ENCODE measurements around the gene SP5.
A peak's percentile ranks its signal among the peaks of the same experiment; 100 is the strongest.
"Not testable (repeated sequence)": the region's sequence is repeated elsewhere in the genome, so short reads cannot be mapped to it uniquely, and the experiment has no call there.

SP5 gene

DNA sequence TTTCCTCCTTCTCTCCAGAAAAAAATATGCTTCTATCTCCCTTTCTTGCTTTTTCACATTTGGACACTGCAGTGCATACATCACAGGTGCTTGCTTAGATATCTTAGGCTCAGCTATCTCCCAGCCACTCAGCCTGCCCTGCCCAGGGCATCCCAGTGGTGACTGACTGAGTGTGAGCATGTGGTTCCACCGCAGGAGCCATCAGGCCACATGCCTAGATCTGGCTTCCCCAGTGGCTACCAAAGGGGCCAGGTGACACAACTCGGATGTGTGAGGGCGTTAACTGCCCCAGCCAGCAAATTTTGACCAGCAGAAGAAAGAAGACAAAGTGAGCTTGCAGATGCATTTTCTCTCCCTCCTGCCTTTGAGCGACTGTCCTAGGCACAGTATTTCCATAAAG, 25.5 kb downstream of the SP5 start:
- no peak for DNase-seq

DNA sequence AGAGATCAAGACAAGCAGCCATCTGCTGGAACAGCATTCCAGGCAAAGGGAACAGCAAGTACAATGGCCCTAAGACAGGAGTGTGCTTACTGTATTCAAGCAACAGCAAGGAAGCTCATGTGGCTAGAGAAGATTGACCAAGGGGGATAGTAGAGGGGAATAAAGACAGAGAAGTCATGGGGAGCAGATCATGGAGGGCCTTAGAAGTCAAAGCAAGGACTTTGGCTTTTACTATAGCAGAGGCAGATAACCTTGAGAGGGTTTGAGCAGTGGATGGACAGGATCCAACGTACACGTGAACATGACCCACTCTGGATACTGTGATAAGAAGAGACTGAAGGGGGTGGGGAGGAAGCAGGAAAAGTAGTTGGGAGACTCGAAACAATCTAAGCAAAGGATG, 26.9 kb downstream of the SP5 start:
- DNase-seq: no peak

DNA sequence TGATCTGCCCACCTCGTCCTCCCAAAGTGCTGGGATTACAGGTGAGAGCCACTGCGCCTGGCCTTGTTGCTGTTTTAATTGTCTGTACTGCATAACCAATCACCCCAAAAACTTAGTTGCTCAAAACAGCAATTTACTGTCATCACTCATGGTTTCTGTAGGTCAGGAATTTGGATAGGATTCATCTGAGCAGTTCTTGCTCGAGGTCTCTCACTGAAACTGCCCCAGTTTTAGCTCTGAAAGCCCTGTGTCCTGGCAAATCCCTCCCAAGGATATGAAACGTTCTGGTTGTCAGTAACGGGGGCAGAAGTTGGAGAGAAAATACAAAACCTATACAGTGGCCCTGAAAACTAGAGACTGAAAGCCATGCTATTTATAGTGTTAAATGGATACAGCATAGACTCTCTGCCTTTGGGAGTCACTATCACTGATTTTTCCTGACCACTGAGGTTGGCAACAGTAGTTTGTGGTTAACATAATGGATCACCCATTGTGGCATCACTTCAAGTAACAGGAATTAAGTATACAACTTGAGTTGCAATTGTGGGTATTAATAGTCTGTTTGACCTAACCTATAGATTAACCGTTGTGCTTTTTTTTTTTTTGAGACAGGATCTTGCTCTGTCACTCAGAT, 27.9 kb downstream of the SP5 start:
- no peak for DNase-seq

DNA sequence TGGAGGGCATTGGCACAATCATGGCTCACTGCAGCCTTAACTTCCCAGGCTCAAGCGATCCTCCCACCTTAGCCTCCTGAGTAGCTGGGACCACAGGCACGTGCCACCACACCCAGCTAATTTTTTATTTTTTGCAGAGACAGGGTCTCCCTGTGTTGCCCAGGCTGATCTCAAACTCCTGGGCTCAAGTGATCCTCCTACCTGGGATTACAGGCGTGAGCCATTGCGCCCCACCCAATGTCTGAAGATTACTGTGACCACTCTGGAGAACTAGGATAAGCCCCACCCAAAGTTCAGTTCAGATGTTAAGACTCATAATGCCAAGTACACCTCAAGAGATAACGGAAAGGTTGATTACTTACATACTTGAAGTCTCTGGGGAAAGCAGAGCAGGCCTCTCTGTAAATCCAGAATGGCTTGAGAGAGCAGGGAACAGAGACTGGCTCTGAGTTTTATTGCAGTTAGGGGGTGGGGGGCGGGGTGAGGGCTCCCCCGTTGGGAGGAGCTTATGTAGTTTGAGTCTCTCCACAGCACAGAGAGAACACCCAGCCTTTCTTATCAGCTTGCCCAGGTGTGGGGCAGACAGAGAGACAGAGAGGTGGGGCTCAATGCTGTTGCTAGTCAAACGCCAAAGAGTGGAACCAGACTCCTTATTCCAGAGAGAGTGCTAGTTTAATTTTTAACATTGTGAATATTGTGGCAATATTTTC, 28.5 kb downstream of the SP5 start:
- no peak for DNase-seq

DNA sequence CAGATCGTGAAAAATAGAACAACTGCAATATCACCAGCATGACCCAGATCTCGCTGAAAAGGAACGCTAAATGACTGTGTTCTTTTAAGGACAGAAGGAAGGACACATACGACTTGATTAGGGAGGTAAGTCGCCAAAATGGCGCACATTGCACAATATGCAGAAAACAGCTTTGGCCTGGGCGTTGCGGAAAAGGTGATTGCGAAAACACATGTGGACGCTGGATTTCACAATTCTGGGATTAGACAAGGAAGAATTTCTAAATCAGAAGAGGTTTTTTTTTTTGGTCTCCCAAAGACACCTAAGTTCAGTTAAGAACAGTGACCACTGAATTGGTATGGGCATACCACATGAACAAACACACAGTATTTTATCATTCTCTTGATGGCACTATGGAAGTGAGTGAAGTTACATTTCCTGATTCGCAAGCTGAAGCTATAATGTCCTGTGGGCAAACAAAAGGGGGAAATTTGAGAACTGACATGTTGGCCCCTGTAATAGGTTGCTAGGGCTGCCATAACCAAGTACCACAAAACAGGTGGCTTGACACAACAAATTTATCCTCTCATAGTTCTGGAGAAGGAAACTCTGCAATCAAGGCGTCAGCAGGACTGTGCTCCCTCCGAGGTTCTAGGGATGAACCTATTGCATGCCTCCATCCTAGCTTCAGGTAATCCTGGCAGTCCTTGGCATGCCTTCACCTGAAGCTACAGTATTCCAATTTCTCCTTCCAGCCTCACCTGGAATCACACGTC, 29.3 kb downstream of the SP5 start:
- no peak for DNase-seq

DNA sequence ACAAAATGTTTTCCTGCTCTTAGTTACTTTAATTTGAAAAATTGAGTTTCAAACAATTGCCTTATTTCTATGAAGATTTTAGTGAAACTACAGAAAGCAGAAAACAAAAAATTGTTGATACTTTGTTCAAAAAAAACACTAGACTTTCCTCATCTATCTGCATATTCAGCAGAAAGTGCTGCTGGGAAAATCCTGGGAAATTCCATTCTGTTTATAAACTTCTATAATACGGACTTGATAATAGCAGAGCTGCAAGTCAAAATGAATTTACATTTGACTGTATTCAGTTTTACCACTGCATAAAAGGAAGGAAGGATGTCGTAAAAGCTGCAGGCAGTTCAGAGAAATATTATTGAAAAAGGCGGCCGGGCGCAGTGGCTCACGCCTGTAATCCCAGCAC, 30.2 kb downstream of the SP5 start:
- no peak for DNase-seq

DNA sequence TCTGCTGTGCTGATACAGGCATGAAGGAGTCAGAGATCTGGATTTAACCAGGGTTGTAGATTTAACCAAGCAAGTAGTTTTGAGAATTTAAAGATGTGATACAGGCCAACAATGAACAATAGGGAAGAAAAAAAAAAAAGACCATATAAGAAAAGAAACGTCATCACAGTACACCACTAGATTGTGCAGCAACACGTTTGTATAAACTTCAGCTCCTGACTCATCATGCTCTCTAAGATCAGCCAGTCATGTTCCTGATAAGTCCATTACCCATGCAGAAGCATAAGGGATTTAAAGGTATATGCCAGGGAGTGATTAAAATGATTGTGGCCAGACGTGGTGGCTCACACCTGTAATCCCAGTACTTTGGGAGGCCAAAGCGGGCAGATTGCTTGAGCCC, 32.8 kb downstream of the SP5 start:
- no peak for DNase-seq

DNA sequence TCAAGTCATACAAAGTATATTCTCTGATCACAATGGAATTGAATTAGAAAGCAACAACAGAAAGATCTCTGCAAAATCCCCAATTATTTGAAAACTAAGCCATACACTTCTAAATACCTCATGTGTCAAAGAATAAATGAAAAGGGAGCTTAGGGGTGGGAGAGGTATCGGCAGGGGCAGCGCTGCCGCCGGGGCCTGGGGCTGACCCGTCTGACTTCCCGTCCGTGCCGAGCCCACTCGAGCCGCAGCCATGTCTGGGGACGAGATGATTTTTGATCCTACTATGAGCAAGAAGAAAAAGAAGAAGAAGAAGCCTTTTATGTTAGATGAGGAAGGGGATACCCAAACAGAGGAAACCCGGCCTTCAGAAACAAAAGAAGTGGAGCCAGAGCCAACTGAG, 36.4 kb downstream of the SP5 start:
- not testable (repeated sequence) for DNase-seq

DNA sequence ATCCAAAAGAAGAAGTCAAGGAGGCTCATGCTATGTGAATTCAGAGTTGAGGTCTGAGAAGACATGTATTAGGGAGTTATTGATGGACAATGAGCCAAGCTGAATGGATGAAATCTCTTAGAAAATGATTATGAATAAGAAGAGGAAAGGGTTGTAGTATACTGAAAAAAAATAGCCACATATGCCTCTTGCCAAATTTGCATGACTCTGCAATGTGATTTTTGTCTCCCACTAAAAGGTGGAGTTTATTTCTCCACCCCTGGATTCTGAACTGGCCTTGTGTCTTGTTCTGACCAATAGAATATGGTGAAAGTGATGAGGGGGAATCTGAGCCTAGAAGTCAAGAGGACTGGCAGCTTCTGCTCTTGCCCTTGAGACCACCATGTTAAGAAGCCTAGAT, 46.4 kb downstream of the SP5 start:
- no peak for DNase-seq

DNA sequence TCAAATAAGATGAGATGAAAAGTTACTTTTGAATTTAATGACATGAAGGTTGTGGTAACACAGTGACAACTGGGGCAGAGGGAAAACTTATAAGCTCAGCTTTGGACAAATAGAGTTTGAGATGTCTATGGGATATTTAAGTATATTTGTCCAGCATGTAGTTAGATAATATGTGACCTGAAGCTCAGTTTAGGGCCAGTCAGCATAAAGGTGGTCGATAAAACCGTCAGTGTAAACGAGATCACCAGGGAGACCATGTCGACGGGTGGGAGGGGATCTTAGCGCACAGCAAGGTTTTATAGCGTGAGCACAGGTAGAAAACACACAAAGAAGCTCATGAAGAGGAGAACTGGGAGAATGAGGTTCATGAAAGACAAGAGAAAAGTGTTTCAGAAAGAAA, 47.6 kb downstream of the SP5 start:
- no peak for DNase-seq

DNA sequence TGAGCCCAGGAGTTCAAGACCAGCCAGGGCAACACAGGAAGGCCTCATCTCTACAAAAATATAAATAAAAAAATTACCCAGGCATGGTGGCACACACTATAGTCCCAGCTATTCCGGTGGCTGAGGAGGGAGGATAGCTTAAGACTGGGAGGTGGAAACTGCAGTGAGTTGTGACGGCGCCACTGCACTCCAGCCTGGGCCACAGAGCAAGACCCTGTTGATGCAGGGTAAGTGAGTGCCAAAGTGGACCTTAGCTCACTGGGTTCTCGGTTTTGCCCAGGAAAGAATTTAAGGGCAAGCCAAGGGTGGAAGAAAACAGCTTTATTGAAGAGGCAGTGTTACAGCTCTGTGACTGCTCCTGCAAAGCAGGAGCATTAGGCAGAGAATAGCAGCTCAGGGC, 48.1 kb downstream of the SP5 start:
- DNase-seq: no peak

DNA sequence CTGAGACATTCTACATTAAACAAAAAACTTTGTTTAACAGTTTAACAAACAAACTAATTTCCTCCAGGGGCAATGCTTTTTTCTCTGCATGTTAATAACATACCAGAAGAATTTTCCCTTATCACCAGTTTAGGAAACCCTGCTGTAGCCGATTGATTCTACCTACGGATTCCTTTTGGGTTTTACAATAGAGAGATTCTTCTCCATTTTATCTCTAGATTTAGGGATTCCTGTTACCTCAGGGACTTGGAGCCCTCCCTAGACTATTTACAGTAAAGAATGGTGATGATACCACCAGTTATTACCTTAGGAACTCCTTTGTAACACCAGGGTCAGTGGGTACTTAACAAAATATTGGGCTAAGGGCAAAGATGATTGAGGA, 49.7 kb downstream of the SP5 start:
- no peak for DNase-seq

DNA sequence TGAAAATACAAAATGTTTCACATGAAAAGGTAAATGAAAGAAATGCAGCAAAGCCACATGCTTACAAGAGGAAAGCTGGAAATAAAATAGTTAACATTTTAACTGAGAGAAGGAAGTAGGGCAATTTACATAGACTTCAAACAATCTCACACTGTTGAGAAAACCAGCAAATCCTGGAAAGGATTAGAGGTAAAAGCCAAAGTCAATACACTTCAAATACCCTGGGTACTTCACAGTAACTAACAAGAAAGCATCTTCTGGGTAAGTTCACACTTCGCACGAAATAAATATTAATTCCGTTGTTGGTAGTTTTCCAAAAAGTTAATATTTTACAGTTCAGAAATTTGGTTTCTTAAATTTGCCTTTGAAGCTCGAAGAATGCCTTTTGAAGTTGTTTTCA, 51.6 kb downstream of the SP5 start:
- DNase-seq: peak; percentile 72
